Left kidney (tissue), 8 donors: ENCODE measurements around the gene DGCR6L. TPM values are rescaled to one million over a fixed set of nuclear protein-coding genes. Genes with fewer than 3 reads are reported as not detected.
"Not testable (repeated sequence)": the region's sequence is repeated elsewhere in the genome, so short reads cannot be mapped to it uniquely, and the experiment has no call there.

Experiments used
- DNase-seq: peaks from one replicate; pipeline ENCODE4 v3.0.0-alpha.2; 2013
- long read RNA-seq, 8 donors: transcript quantifications; one replicate each; lab custom pipeline, GENCODE V29; 2026
- polyA plus RNA-seq: library from polyadenylated mRNA; unstranded; fragments of 120-200 nt; gene quantifications from one replicate; pipeline ENCODE4 v1.2.1, GENCODE V29; 2013; ENCODE audit not compliant: insufficient read length

Gene DGCR6L
- polyA plus RNA-seq, result 44.7 TPM
- long read RNA-seq, donor 1, transcript DGCR6L-201 (5 exons, 1,154 nt), result major isoform, 49 of 64 reads
- long read RNA-seq, donor 1, partial matches to known transcripts, result 13 of 64 reads
- long read RNA-seq, donor 1, other reads (novel, unspliced or antisense), result 0 of 64 reads
- long read RNA-seq, donor 2, transcript DGCR6L-201 (5 exons, 1,154 nt), result major isoform, 37 of 44 reads
- long read RNA-seq, donor 2, partial matches to known transcripts, result 0 of 44 reads
- long read RNA-seq, donor 2, other reads (novel, unspliced or antisense), result 5 of 44 reads
- long read RNA-seq, donor 3, transcript DGCR6L-201 (5 exons, 1,154 nt), result major isoform, 56 of 57 reads
- long read RNA-seq, donor 3, partial matches to known transcripts, result 0 of 57 reads
- long read RNA-seq, donor 3, other reads (novel, unspliced or antisense), result 0 of 57 reads
- long read RNA-seq, donor 4, transcript DGCR6L-201 (5 exons, 1,154 nt), result major isoform, 7 of 7 reads
- long read RNA-seq, donor 4, partial matches to known transcripts, result 0 of 7 reads
- long read RNA-seq, donor 4, other reads (novel, unspliced or antisense), result 0 of 7 reads
- long read RNA-seq, donor 5, transcript DGCR6L-201 (5 exons, 1,154 nt), result major isoform, 102 of 104 reads
- long read RNA-seq, donor 5, partial matches to known transcripts, result 0 of 104 reads
- long read RNA-seq, donor 5, other reads (novel, unspliced or antisense), result 0 of 104 reads
- long read RNA-seq, donor 6, transcript DGCR6L-201 (5 exons, 1,154 nt), result major isoform, 59 of 72 reads
- long read RNA-seq, donor 6, partial matches to known transcripts, result 11 of 72 reads
- long read RNA-seq, donor 6, other reads (novel, unspliced or antisense), result 0 of 72 reads
- long read RNA-seq, donor 7, transcript DGCR6L-201 (5 exons, 1,154 nt), result major isoform, 80 of 86 reads
- long read RNA-seq, donor 7, partial matches to known transcripts, result 0 of 86 reads
- long read RNA-seq, donor 7, other reads (novel, unspliced or antisense), result 5 of 86 reads
- long read RNA-seq, donor 8, transcript DGCR6L-201 (5 exons, 1,154 nt), result major isoform, 31 of 31 reads
- long read RNA-seq, donor 8, partial matches to known transcripts, result 0 of 31 reads
- long read RNA-seq, donor 8, other reads (novel, unspliced or antisense), result 0 of 31 reads

GRCh38 chr22:20319745-20320658 lies at the start of gene DGCR6L:
Gene DGCR6L (minus strand): TSS chr22:20320060. CDS start chr22:20319988, 72 bp downstream.
- peak; percentile 96 for DNase-seq

DNA sequence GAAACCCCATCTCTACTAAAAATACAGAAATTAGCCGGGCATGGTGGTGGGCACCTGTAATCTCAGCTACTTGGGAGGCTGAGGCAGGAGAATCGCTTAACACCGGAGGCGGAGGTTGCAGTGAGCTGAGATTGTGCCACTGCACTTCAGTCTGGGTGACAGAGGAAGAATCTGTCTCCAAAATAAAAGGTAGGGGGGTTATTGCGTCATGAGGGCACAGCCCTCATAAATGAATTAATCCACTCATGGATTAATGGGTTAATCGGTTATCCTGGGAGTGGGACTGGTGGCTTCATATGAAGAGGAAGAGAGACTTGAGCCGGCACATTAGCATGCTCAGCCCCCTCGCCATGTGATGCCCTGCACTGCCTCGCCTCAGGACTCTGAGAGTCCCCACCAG lies 49.0 kb upstream of the DGCR6L start:
- not testable (repeated sequence) for DNase-seq

DNA sequence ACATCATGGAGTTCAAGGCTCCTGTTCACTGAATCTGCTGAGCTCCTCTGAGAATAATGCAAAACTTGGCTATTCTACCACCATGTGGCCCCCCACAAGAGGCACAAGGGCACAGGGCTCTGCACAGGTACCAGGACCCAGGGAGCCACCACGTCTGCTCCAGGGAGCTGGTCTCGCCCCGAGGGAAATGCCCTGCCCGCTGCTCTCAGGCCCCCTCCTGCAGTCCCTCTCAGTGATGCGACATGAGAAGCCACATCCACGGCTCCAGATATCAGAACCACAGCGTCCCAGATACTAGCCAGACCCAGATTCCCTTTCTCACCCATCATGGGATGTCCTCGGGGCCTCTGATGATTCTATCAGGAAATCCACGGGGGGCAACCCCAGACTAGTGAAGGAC lies 47.0 kb upstream of the DGCR6L start:
- not testable (repeated sequence) for DNase-seq

- DNase-seq, result not testable (repeated sequence)
Measured at GRCh38 chr22:20364335-20365260, 44.7 kb upstream of the DGCR6L start.

GRCh38 chr22:20362403-20362802 lies 42.5 kb upstream of the DGCR6L start:
- not testable (repeated sequence) for DNase-seq

DNA sequence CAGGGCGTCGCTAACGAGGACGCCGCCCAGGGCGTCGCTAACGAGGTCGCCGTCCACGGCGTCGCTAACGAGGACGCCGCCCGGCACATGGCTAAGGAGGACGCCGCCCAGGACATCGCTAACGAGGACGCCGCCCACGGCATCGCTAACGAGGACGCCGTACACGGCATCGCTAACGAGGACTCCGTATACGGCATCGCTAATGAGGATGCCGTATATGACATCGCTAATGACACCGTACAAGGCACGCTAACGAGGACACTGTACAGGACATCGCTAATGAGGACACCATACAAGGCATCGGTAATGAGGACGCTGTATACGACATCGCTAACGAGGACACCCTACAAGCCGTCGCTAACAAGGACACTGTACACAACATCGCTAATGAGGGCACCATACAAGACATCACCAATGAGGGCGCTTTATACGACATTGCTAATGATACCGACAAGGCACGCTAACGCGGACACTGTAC lies 41.9 kb upstream of the DGCR6L start:
- DNase-seq, result not testable (repeated sequence)

GRCh38 chr22:20360866-20361751 lies 41.2 kb upstream of the DGCR6L start:
- DNase-seq, result not testable (repeated sequence)

GRCh38 chr22:20360261-20360660 lies 40.4 kb upstream of the DGCR6L start:
- DNase-seq, result not testable (repeated sequence)

DNA sequence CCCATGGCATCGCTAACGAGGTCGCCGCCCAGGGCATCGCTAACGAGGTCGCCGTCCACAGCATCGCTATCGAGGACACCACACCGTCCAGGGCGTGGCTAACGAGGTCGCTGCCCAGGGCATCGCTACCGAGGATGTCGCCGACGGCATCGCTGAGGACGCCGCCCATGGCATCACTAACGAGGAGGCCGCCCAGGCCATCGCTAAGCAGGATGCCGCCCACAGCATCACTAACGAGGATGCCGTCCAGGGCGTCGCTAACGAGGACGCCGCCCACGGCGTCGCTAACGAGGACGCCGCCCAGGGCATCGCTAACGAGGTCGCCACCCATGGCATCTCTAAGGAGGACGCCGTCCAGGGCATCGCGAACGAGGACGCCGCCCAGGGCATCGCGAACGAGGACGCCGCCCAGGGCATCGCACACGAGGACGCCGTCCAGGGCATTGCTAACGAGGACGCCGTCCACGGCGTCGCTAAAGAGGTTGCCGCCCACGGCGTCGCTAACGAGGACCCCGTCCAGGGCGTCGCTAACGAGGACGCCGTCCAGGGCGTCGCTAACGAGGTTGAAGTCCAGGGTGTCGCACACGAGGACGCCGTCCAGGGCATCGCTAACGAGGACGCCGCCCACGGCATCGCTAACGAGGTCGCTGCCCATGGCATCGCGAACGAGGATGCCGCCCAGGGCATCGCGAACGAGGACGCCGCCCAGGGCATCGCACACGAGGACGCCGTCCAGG lies 38.8 kb upstream of the DGCR6L start:
- DNase-seq, result not testable (repeated sequence)

- not testable (repeated sequence) for DNase-seq
Measured at GRCh38 chr22:20357967-20358366, 38.1 kb upstream of the DGCR6L start.

DNA sequence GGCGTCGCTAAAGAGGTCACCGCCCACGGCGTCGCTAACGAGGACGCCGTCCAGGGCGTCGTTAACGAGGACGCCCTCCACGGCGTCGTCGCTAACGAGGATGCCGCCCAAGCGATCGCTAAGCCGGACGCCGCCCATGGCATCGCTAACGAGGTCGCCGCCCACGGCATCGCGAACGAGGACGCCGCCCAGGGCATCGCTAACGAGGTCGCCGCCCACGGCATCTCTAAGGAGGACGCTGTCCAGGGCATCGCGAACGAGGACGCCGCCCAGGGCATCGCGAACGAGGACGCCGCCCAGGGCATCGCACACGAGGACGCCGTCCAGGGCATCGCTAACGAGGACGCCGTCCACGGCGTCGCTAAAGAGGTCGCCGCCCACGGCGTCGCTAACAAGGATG lies 37.0 kb upstream of the DGCR6L start:
- DNase-seq, result not testable (repeated sequence)

- DNase-seq, result not testable (repeated sequence)
Measured at GRCh38 chr22:20355939-20356636, 36.2 kb upstream of the DGCR6L start.

GRCh38 chr22:20354238-20354975 lies 34.5 kb upstream of the DGCR6L start:
- DNase-seq, result no peak

GRCh38 chr22:20352536-20352935 lies 32.7 kb upstream of the DGCR6L start:
- not testable (repeated sequence) for DNase-seq

- DNase-seq, result not testable (repeated sequence)
Measured at GRCh38 chr22:20346553-20346952, 26.7 kb upstream of the DGCR6L start.

DNA sequence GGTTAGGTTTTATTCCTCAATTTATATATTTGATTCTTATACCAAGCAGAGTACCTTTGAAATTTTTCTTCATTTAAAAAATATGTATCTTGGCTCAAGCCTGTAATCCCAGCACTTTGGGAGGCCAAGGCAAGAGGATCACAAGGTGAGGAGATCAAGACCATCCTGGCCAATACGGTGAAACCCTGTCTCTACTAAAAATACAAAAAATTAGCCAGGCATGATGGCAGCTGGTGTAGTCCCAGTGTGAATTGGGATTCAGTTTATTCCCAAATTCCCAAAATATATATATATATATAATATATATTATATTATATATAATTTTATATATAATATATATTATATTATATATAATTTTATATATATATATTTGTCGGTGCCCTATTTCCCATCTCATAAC lies 18.4 kb upstream of the DGCR6L start:
- DNase-seq, result not testable (repeated sequence)

DNA sequence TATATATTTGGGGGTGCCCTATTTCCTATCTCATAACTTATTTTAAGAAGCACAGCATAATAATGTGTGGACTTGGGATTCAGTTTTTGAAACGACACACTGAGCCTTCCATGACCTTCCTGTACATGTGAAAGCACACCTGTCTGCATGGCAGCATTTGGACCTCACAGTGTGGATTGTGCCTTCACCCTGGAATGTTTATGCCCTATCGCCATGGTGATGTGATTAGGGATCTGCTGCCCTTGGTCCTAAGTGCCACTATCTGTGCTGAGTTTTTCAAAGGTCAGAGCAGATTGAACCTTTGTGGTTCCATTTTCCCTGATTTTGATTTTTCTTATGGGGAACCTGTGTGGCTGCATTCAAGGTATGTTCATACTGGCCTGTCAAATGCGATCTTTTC lies 17.9 kb upstream of the DGCR6L start:
- not testable (repeated sequence) for DNase-seq
